HepG2 (cell line): Measurements from ENCODE around the gene RPA4. TPM values are rescaled to one million over a fixed set of nuclear protein-coding genes. Genes with fewer than 3 reads are reported as not detected.

Experiments used
- ATAC-seq: fragments of 200-7000 bp; cut with Tn5 transposase; 3 replicates; pipeline ENCODE4 v1.9.1; 2020; ENCODE audit warnings: mild to moderate bottlenecking, moderate library complexity
- BruUV-seq: library from RNA; stranded (reverse); fragments of 400-500 nt; replicated peaks from 2 replicates; lab custom pipeline; 2021; lab: Mats Ljungman, UMichigan
- CTCF ChIA-PET: fragments of 300-600 bp; formaldehyde crosslinking; extraction: SDS; loops from one replicate; lab custom pipeline; 2021; ENCODE audit warnings: low total read pairs, inconsistent platforms, low intra/inter-chr PET ratio; lab: Yijun Ruan, JAX
- POLR2A ChIA-PET: fragments of 350-600 bp; sonication (Branson Sonifier 250); formaldehyde crosslinking; loops from one replicate; lab custom pipeline; 2020; ENCODE audit warnings: antibody characterized with exemption, inconsistent platforms; lab: Yijun Ruan, JAX
- DNase-seq: peaks from one replicate; pipeline ENCODE4 v3.0.0-alpha.2; 2015; ENCODE audit warnings: low spot score
- FAIRE-seq: peaks from 3 replicates; lab custom pipeline; 2011; peaks lifted over from hg19 to GRCh38; lab: Jason Lieb, UNC
- H2AFZ ChIP-seq: one replicate; pipeline ENCODE4 v1.6.1; 2011; ENCODE audit warnings: low read length, inconsistent platforms
- H3K27ac ChIP-seq: fragments of 300-600 bp; 3 replicates; pipeline ENCODE4 v1.8.0; 2011; ENCODE audit warnings: mixed run types, mild to moderate bottlenecking, mixed read lengths, low read length, inconsistent platforms; ENCODE audit not compliant: insufficient read depth; ENCODE audit errors: extremely low read length
- H3K27me3 ChIP-seq, 2 experiments: fragments of 200-600 bp in 1 of 2; 2 replicates in 1 of 2; 3 replicates in 1 of 2; pipeline versions ENCODE4 v1.6.0 to v1.8.0; 2011; ENCODE audit warnings: low read length in 2 of 2, mild to moderate bottlenecking in 2 of 2, moderate library complexity in 2 of 2, inconsistent platforms in 1 of 2; ENCODE audit not compliant: insufficient read depth in 2 of 2, control insufficient read depth in 1 of 2
- H3K36me3 ChIP-seq, 2 experiments: fragments of 200-600 bp in 1 of 2; replicated peaks in 1 of 2; 2 replicates in 1 of 2; 3 replicates in 1 of 2; pipeline versions ENCODE4 v1.5.1 to v1.8.0; 2011; ENCODE audit warnings: low read length in 2 of 2, inconsistent platforms in 1 of 2; ENCODE audit not compliant: insufficient read depth in 2 of 2, control insufficient read depth in 1 of 2
- H3K4me1 ChIP-seq: 2 replicates; pipeline ENCODE4 v1.5.1; 2012; ENCODE audit warnings: low read length, inconsistent platforms; ENCODE audit not compliant: insufficient read depth
- H3K4me2 ChIP-seq: 2 replicates; pipeline ENCODE4 v1.6.0; 2011; ENCODE audit warnings: low read depth, low read length, inconsistent platforms
- H3K4me3 ChIP-seq, 3 experiments: fragments of 200-600 bp in 1 of 3; sonication (generic), shearing (Covaris generic) in 1 of 3; replicated peaks in 1 of 3; 2 replicates each; pipeline ENCODE4 v1.5.1; 2011 to 2016; ENCODE audit warnings: low read length in 3 of 3, inconsistent platforms in 2 of 3, low read depth in 2 of 3, mild to moderate bottlenecking in 2 of 3, control low read depth in 1 of 3, mixed read lengths in 1 of 3; ENCODE audit not compliant: insufficient read depth in 1 of 3
- H3K79me2 ChIP-seq: one replicate; pipeline ENCODE4 v1.6.1; 2011; ENCODE audit warnings: low read length, inconsistent platforms; ENCODE audit not compliant: insufficient read depth
- H3K9ac ChIP-seq: 2 replicates; pipeline ENCODE4 v1.6.0; 2011; ENCODE audit warnings: mild to moderate bottlenecking, low read depth, low read length, inconsistent platforms; ENCODE audit not compliant: insufficient read depth
- H3K9me3 ChIP-seq: 2 replicates; pipeline ENCODE4 v1.5.1; 2012; ENCODE audit warnings: mild to moderate bottlenecking, low read length
- H4K20me1 ChIP-seq: 2 replicates; pipeline ENCODE4 v1.6.0; 2011; ENCODE audit warnings: inconsistent platforms, mild to moderate bottlenecking, low read length, moderate library complexity; ENCODE audit not compliant: insufficient read depth
- CEBPZ ChIP-seq: IDR thresholded peaks from 2 replicates; pipeline ENCODE4 v1.6.1; 2012; ENCODE audit warnings: low read length, improper control_type of control experiment
- ELF4 ChIP-seq: sonication (generic); formaldehyde crosslinking; IDR thresholded peaks from 2 replicates; pipeline ENCODE4 v1.5.0; 2020; ENCODE audit warnings: missing genetic modification reagents, mild to moderate bottlenecking, moderate library complexity, borderline replicate concordance
- GTF2F1 ChIP-seq: fragments of 150-350 bp; IDR thresholded peaks from 2 replicates; pipeline ENCODE4 v1.6.1; 2014; ENCODE audit warnings: low read length
- HDAC2 ChIP-seq: sonication (generic); formaldehyde crosslinking; IDR thresholded peaks from 2 replicates; pipeline ENCODE4 v1.4.0; 2020; ENCODE audit warnings: missing genetic modification reagents
- HNRNPH1 ChIP-seq: fragments of 200-400 bp; formaldehyde crosslinking; optimal IDR thresholded peaks from 2 replicates; pipeline ENCODE3; 2017; ENCODE audit warnings: mild to moderate bottlenecking, low read depth, low read length
- MIER2 ChIP-seq: IDR thresholded peaks from 2 replicates; pipeline ENCODE4 v1.6.1; 2016; ENCODE audit warnings: missing biosample characterization, missing genetic modification reagents
- MZF1 ChIP-seq: sonication (generic); formaldehyde crosslinking; IDR thresholded peaks from 2 replicates; pipeline ENCODE4 v1.8.1; 2023; ENCODE audit warnings: mild to moderate bottlenecking, missing genetic modification reagents, borderline replicate concordance
- RBFOX2 ChIP-seq: fragments of 200-400 bp; formaldehyde crosslinking; IDR thresholded peaks from 2 replicates; pipeline ENCODE4 v1.6.1; 2017; ENCODE audit warnings: low read depth, mild to moderate bottlenecking, low read length
- SP2 ChIP-seq: sonication (generic); formaldehyde crosslinking; IDR thresholded peaks from 2 replicates; pipeline ENCODE4 v1.5.1; 2020; ENCODE audit warnings: mild to moderate bottlenecking, missing genetic modification reagents
- TAF1 ChIP-seq: sonication (generic); formaldehyde crosslinking; IDR thresholded peaks from 2 replicates; pipeline ENCODE4 v1.4.0; 2020; ENCODE audit warnings: missing genetic modification reagents
- ZBTB7B ChIP-seq: sonication (generic); formaldehyde crosslinking; IDR thresholded peaks from 2 replicates; pipeline ENCODE4 v1.4.0; 2020; ENCODE audit warnings: missing genetic modification reagents
- ZNF142 ChIP-seq: sonication (generic); formaldehyde crosslinking; IDR thresholded peaks from 2 replicates; pipeline ENCODE4 v1.4.0; 2020; ENCODE audit warnings: missing genetic modification reagents
- WGBS: methylation state at CpG from one replicate; pipeline ENCODE4 v1.1.6; 2017; ENCODE audit warnings: low lambda C conversion rate; 5-methylcytosine and 5-hydroxymethylcytosine counted together
- in situ Hi-C: cut with HindIII; loops from 2 replicates; pipeline ENCODE4 v1.10.0; 2017; ENCODE audit warnings: low pct_unique_long_range_greater_than_20kb; ENCODE audit not compliant: extremely low pct_ligation_motif_present
- intact Hi-C: fragments of 100-400 bp; cut with micrococcal nuclease; formaldehyde crosslinking; loops from one replicate; pipeline ENCODE4 v1.10.0; 2022; ENCODE audit not compliant: unreplicated experiment
- polyA plus RNA-seq, 8 experiments: library from polyadenylated mRNA; depleted of rRNA in 3 of 8; stranded (reverse) in 7 of 8; unstranded in 1 of 8; fragments of >200 nt; fragmentation: Illumina TruSeq in 4 of 8; extraction: Trizol in 4 of 8; gene quantifications; 2 replicates each; pipeline versions ENCODE4 v1.2.1 to v1.2.3, GENCODE V29; 2011 to 2016; ENCODE audit warnings: low read depth in 4 of 8, missing spikeins in 1 of 8, mixed read lengths in 1 of 8; ENCODE audit not compliant: insufficient read depth in 1 of 8
- total RNA-seq, 5 experiments: library from RNA; depleted of rRNA; stranded (reverse); fragments of >200 nt; fragmentation: Illumina TruSeq; extraction: Trizol; gene quantifications; 2 replicates each; pipeline ENCODE4 v1.2.3, GENCODE V29; 2016; ENCODE audit warnings: low read depth in 1 of 5
- TF ChIP-seq, protein P1 (sequence below): sonication (generic); formaldehyde crosslinking; conservative IDR thresholded peaks from 2 replicates; pipeline ENCODE4 v1.8.1; 2023; ENCODE audit warnings: missing genetic modification reagents

RPA4 gene
- total and polyA plus RNA-seq, 2 of the 13 experiments (the other 11 are each of a cell fraction or from before 2014, with no cell fraction given): 0.38 TPM; not detected in 1

GRCh38 chrX:96834137-96834536, 49.6 kb upstream of the RPA4 start:
- DNase-seq: no peak
- ATAC-seq: no peak
- Histone ChIP-seq H3K9ac (no peak overlapping the region), H3K4me1 (no peaks in the 10 kb centered on the region), H2AFZ (no peak overlapping the region), H3K79me2 (no peaks in the 10 kb centered on the region), H3K4me2 (no peak overlapping the region), H3K9me3 (no peaks in the 10 kb centered on the region), H3K4me3 (no peak overlapping the region), H3K27ac (no peak overlapping the region), H4K20me1 (no peaks in the 10 kb centered on the region), H3K36me3 (no peaks in the 10 kb centered on the region), H3K27me3 (no peaks in the 10 kb centered on the region)
- in situ Hi-C loops (no loop called here), intact Hi-C loops (no loop called here)
- no peak for FAIRE-seq
- ChIA-PET POLR2A (no interaction called here), CTCF (no interaction called here)
- 89% methylated on average over 1 of the region's 1 CpG for whole genome bisulfite sequencing
- BruUV-seq: no TSS peak
- TF ChIP-seq ELF4 (CRISPR knock-in tag) (no peak), TAF1 (CRISPR knock-in tag) (no peak), MIER2 (no peak), HNRNPH1 (no peak), HDAC2 (no peak), ZNF142 (CRISPR knock-in tag) (no peak), ZBTB7B (CRISPR knock-in tag) (no peak), MZF1 (CRISPR knock-in tag) (no peak), RBFOX2 (no peak), SP2 (CRISPR knock-in tag) (no peak), CEBPZ (no peak), GTF2F1 (no peak)
- TF ChIP-seq, protein P1, sequence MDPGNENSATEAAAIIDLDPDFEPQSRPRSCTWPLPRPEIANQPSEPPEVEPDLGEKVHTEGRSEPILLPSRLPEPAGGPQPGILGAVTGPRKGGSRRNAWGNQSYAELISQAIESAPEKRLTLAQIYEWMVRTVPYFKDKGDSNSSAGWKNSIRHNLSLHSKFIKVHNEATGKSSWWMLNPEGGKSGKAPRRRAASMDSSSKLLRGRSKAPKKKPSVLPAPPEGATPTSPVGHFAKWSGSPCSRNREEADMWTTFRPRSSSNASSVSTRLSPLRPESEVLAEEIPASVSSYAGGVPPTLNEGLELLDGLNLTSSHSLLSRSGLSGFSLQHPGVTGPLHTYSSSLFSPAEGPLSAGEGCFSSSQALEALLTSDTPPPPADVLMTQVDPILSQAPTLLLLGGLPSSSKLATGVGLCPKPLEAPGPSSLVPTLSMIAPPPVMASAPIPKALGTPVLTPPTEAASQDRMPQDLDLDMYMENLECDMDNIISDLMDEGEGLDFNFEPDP: no peak
